Panc1 (cell line): Measurements from ENCODE around the gene TRERF1.

ENCODE experiments used
- CTCF ChIP-seq: fragments of 450-650 bp; IDR thresholded peaks from 2 replicates; pipeline ENCODE4 v1.5.1; 2017; ENCODE audit warnings: mild to moderate bottlenecking
- POLR2AphosphoS5 ChIP-seq: IDR thresholded peaks from 2 replicates; pipeline ENCODE4 v1.6.1; 2012; ENCODE audit warnings: mild to moderate bottlenecking, low read depth, low read length, moderate library complexity
- REST ChIP-seq, 2 experiments: IDR thresholded peaks; 2 replicates each; pipeline ENCODE4 v1.6.1; 2011 to 2012; ENCODE audit warnings: low read depth in 2 of 2, control low read depth in 1 of 2, low read length in 1 of 2, mild to moderate bottlenecking in 1 of 2, moderate library complexity in 1 of 2; ENCODE audit not compliant: insufficient read depth in 1 of 2
- SIN3A ChIP-seq: IDR thresholded peaks from 2 replicates; pipeline ENCODE4 v1.6.1; 2012; ENCODE audit warnings: low read depth, mild to moderate bottlenecking, low read length, moderate library complexity, borderline replicate concordance; ENCODE audit not compliant: insufficient read depth
- TCF7L2 ChIP-seq: IDR thresholded peaks from 2 replicates; pipeline ENCODE4 v1.6.1; 2011; ENCODE audit warnings: mild to moderate bottlenecking, low read depth, low read length, inconsistent platforms

- no peak for TF ChIP-seq CTCF
- no peak for TF ChIP-seq POLR2AphosphoS5
- TF ChIP-seq SIN3A: no peak
- TF ChIP-seq REST (IDR thresholded peaks at IDR 0.05; ENCODE audit: insufficient read depth in 1 of 2, low read depth in 2 of 2, low read length in 1 of 2): no peak
- TF ChIP-seq TCF7L2: no peak
Measured at GRCh38 chr6:42331019-42331418, 120.7 kb downstream of the TRERF1 start.
